HG03558 (cell line): ENCODE results near the gene PAN2.
A peak's percentile ranks its signal among the peaks of the same experiment; 100 is the strongest.
"Not testable (repeated sequence)": the region's sequence is repeated elsewhere in the genome, so short reads cannot be mapped to it uniquely, and the experiment has no call there.

Source experiments
- ATAC-seq: cut with Tn5 transposase; IDR thresholded peaks from one replicate; pipeline ENCODE4 v1.9.1; 2021; ENCODE audit warnings: moderate number of reproducible peaks; ENCODE audit not compliant: unreplicated experiment; ENCODE audit errors: extremely low read depth

The PAN2 gene

GRCh38 chr12:56282579-56282978 lies 51.2 kb downstream of the PAN2 start:
- ATAC-seq, result no peak

- no peak for ATAC-seq
Measured at GRCh38 chr12:56282030-56282429, 51.8 kb downstream of the PAN2 start.

GRCh38 chr12:56280849-56281248 lies 53.0 kb downstream of the PAN2 start:
- no peak for ATAC-seq

- ATAC-seq, result no peak
Measured at GRCh38 chr12:56278905-56279304, 54.9 kb downstream of the PAN2 start.

- ATAC-seq, result no peak
Measured at GRCh38 chr12:56274299-56274698, 59.5 kb downstream of the PAN2 start.

- ATAC-seq, result not testable (repeated sequence)
Measured at GRCh38 chr12:56272468-56272867, 61.3 kb downstream of the PAN2 start.

- no peak for ATAC-seq
Measured at GRCh38 chr12:56271031-56271430, 62.8 kb downstream of the PAN2 start.

GRCh38 chr12:56267443-56268071 lies 66.2 kb downstream of the PAN2 start:
- no peak for ATAC-seq

GRCh38 chr12:56266693-56267442 lies 66.9 kb downstream of the PAN2 start, which contains the start of gene COQ10A:
TSS of gene COQ10A (plus strand) at chr12:56266942. CDS start at chr12:56267119, 177 bp downstream.
- peak; percentile 75 for ATAC-seq
